WTC11 (cell line): ENCODE results near the gene FOXJ3. TPM values are rescaled to one million over a fixed set of nuclear protein-coding genes. Genes with fewer than 3 reads are reported as not detected.

Experiments
- ATAC-seq: fragments of 200-7000 bp; cut with Tn5 transposase; 2 replicates; pipeline ENCODE4 v1.10.0; 2021; ENCODE audit warnings: mild to moderate bottlenecking, moderate library complexity
- CTCF ChIA-PET: fragments of 300-600 bp; sonication (Branson Sonifier 250); formaldehyde crosslinking; loops from one replicate; lab custom pipeline; 2021; ENCODE audit warnings: antibody characterized with exemption; lab: Charles Lee
- POLR2A ChIA-PET: fragments of 350-600 bp; sonication (Branson Sonifier 250); formaldehyde crosslinking; loops from one replicate; lab custom pipeline; 2021; ENCODE audit warnings: antibody characterized with exemption; lab: Charles Lee
- DNase-seq: peaks from one replicate; pipeline ENCODE4 v3.0.0; 2021; ENCODE audit warnings: low spot score
- H3K27ac Mint-ChIP-seq: 2 replicates; pipeline ENCODE4 v1.8.0; 2021; ENCODE audit warnings: mixed read lengths
- H3K27me3 Mint-ChIP-seq: 2 replicates; pipeline ENCODE4 v1.8.0; 2021; ENCODE audit warnings: low read depth, mild to moderate bottlenecking, moderate library complexity, mixed read lengths
- H3K36me3 Mint-ChIP-seq: 2 replicates; pipeline ENCODE4 v1.8.0; 2021; ENCODE audit warnings: mixed read lengths
- H3K4me1 Mint-ChIP-seq: 2 replicates; pipeline ENCODE4 v1.8.0; 2022; ENCODE audit warnings: mixed read lengths
- H3K4me3 Mint-ChIP-seq: 2 replicates; pipeline ENCODE4 v1.8.0; 2021; ENCODE audit warnings: mild to moderate bottlenecking, moderate library complexity, mixed read lengths
- H3K9me3 Mint-ChIP-seq: 2 replicates; pipeline ENCODE4 v1.8.0; 2021; ENCODE audit warnings: mixed read lengths
- ATF1 ChIP-seq: sonication (generic); formaldehyde crosslinking; IDR thresholded peaks from 2 replicates; pipeline ENCODE4 v1.8.1; 2023; ENCODE audit warnings: mild to moderate bottlenecking, moderate library complexity, missing genetic modification reagents
- FOXP4 ChIP-seq: sonication (generic); formaldehyde crosslinking; IDR thresholded peaks from 2 replicates; pipeline ENCODE4 v1.8.0; 2022; ENCODE audit warnings: mild to moderate bottlenecking, missing genetic modification reagents
- GABPB1 ChIP-seq: sonication (generic); formaldehyde crosslinking; IDR thresholded peaks from 2 replicates; pipeline ENCODE4 v1.8.1; 2023; ENCODE audit warnings: mild to moderate bottlenecking, missing genetic modification reagents
- GRHL2 ChIP-seq: fragments of 250-450 bp; sonication (Bioruptor Pico); IDR thresholded peaks from 2 replicates; pipeline ENCODE4 v1.8.0; 2022; ENCODE audit warnings: mild to moderate bottlenecking, moderate library complexity; ENCODE audit not compliant: insufficient replicate concordance, severe bottlenecking
- IRF2 ChIP-seq: sonication (generic); formaldehyde crosslinking; IDR thresholded peaks from 2 replicates; pipeline ENCODE4 v1.8.0; 2022; ENCODE audit warnings: low read depth, missing genetic modification reagents, borderline replicate concordance
- KAT7 ChIP-seq: sonication (generic); formaldehyde crosslinking; IDR thresholded peaks from 2 replicates; pipeline ENCODE4 v1.8.1; 2023; ENCODE audit warnings: missing genetic modification reagents, mild to moderate bottlenecking, borderline replicate concordance
- SMAD3 ChIP-seq: sonication (generic); formaldehyde crosslinking; IDR thresholded peaks from 2 replicates; pipeline ENCODE4 v1.8.0; 2022; ENCODE audit warnings: missing genetic modification reagents, mild to moderate bottlenecking, borderline replicate concordance
- SMAD4 ChIP-seq: sonication (generic); formaldehyde crosslinking; IDR thresholded peaks from 2 replicates; pipeline ENCODE4 v1.8.0; 2022; ENCODE audit warnings: mild to moderate bottlenecking, missing genetic modification reagents
- SOX15 ChIP-seq: fragments of 250-450 bp; sonication (Bioruptor Pico); IDR thresholded peaks from 2 replicates; pipeline ENCODE4 v1.9.0; 2021; ENCODE audit warnings: mild to moderate bottlenecking
- SP1 ChIP-seq: sonication (generic); formaldehyde crosslinking; conservative IDR thresholded peaks from 2 replicates; pipeline ENCODE4 v1.8.1; 2022; ENCODE audit warnings: missing genetic modification reagents
- TEAD4 ChIP-seq: sonication (generic); formaldehyde crosslinking; IDR thresholded peaks from 2 replicates; pipeline ENCODE4 v1.8.0; 2022; ENCODE audit warnings: mild to moderate bottlenecking, missing genetic modification reagents
- TP53 ChIP-seq: sonication (generic); formaldehyde crosslinking; IDR thresholded peaks from 2 replicates; pipeline ENCODE4 v1.8.1; 2023; ENCODE audit warnings: mild to moderate bottlenecking, missing genetic modification reagents
- ZNF263 ChIP-seq: sonication (generic); formaldehyde crosslinking; IDR thresholded peaks from 2 replicates; pipeline ENCODE4 v1.8.1; 2022; ENCODE audit warnings: low read depth, mild to moderate bottlenecking, moderate library complexity, missing genetic modification reagents
- ZNF281 ChIP-seq: sonication (generic); formaldehyde crosslinking; IDR thresholded peaks from 2 replicates; pipeline ENCODE4 v1.8.0; 2023; ENCODE audit warnings: mild to moderate bottlenecking, missing genetic modification reagents
- ZNF396 ChIP-seq: fragments of 250-450 bp; sonication (Bioruptor Pico); IDR thresholded peaks from 2 replicates; pipeline ENCODE4 v1.8.0; 2021; ENCODE audit warnings: mild to moderate bottlenecking, moderate library complexity, borderline replicate concordance
- ZNF423 ChIP-seq: fragments of 250-450 bp; sonication (Bioruptor Pico); IDR thresholded peaks from 2 replicates; pipeline ENCODE4 v2.1.2; 2022; ENCODE audit warnings: mild to moderate bottlenecking, moderate library complexity
- total RNA-seq: library from RNA; stranded (reverse); gene quantifications from 3 replicates; pipeline ENCODE4 v1.2.3, GENCODE V29; 2021
- TF ChIP-seq, protein P1 (sequence below): sonication (generic); formaldehyde crosslinking; IDR thresholded peaks from 2 replicates; pipeline ENCODE4 v1.8.0; 2022; ENCODE audit warnings: mild to moderate bottlenecking, missing genetic modification reagents
- TF ChIP-seq, protein P2 (sequence below): sonication (generic); formaldehyde crosslinking; IDR thresholded peaks from 2 replicates; pipeline ENCODE4 v1.8.1; 2023; ENCODE audit warnings: mild to moderate bottlenecking, missing genetic modification reagents
- TF ChIP-seq, protein P3 (sequence below): sonication (generic); formaldehyde crosslinking; IDR thresholded peaks from 2 replicates; pipeline ENCODE4 v1.8.0; 2022; ENCODE audit warnings: missing genetic modification reagents

Gene FOXJ3
- total RNA-seq, 1 experiment from 2014 or later, result 43.3 TPM

GRCh38 chr1:42259059-42259738 lies 75.8 kb downstream of the FOXJ3 start (continued):
- TF ChIP-seq FOXP4 (CRISPR knock-in tag), result no peak
- no peak for TF ChIP-seq ZNF263 (CRISPR knock-in tag)
- TF ChIP-seq TEAD4 (CRISPR knock-in tag), result no peak
- TF ChIP-seq GRHL2 (CRISPR knock-in tag), result no peak
- TF ChIP-seq ZNF281 (CRISPR knock-in tag), result no peak
- TF ChIP-seq, protein P1, sequence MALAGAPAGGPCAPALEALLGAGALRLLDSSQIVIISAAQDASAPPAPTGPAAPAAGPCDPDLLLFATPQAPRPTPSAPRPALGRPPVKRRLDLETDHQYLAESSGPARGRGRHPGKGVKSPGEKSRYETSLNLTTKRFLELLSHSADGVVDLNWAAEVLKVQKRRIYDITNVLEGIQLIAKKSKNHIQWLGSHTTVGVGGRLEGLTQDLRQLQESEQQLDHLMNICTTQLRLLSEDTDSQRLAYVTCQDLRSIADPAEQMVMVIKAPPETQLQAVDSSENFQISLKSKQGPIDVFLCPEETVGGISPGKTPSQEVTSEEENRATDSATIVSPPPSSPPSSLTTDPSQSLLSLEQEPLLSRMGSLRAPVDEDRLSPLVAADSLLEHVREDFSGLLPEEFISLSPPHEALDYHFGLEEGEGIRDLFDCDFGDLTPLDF (CRISPR knock-in tag), result no peak

DNA sequence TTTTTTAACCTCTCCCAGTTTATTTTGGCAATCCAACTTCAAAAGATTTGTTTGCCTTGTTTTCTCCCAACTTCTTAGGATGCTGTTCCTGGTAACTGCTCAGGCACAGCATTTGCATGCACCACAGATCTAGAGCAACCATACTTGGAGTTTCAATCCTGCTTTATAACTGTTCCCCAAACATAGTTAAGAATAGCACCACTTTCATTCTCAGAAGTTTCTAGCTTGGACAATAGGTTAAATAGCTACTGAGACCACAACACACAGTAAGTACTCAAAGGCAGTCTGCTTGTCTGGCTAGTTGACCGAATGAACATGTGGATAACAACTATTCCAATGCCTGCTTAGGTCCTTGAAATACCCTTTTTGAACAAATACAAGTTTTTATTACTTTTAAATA lies 76.8 kb downstream of the FOXJ3 start:
- H3K4me1 Mint-ChIP-seq, result peaks cover 8% of the 10 kb centered on the region; the same call in 1 of the 2 replicates
- CTCF ChIA-PET, result no interaction called here
- H3K27ac Mint-ChIP-seq, result no peak overlapping the region; the same call in 1 of the 2 replicates
- POLR2A ChIA-PET, result interaction anchor here (0.6 kb wide), 1 partner anchor 697 kb away, joined by 6 read pairs; no protein-coding TSS in a partner anchor
- TF ChIP-seq KAT7, result no peak
- TF ChIP-seq ATF1 (CRISPR knock-in tag), result no peak
- TF ChIP-seq, protein P2, sequence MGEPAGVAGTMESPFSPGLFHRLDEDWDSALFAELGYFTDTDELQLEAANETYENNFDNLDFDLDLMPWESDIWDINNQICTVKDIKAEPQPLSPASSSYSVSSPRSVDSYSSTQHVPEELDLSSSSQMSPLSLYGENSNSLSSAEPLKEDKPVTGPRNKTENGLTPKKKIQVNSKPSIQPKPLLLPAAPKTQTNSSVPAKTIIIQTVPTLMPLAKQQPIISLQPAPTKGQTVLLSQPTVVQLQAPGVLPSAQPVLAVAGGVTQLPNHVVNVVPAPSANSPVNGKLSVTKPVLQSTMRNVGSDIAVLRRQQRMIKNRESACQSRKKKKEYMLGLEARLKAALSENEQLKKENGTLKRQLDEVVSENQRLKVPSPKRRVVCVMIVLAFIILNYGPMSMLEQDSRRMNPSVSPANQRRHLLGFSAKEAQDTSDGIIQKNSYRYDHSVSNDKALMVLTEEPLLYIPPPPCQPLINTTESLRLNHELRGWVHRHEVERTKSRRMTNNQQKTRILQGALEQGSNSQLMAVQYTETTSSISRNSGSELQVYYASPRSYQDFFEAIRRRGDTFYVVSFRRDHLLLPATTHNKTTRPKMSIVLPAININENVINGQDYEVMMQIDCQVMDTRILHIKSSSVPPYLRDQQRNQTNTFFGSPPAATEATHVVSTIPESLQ (CRISPR knock-in tag), result no peak
- TF ChIP-seq TP53, result no peak
- no peak for TF ChIP-seq SMAD4 (CRISPR knock-in tag)
- TF ChIP-seq, protein P1 (CRISPR knock-in tag), result no peak
- TF ChIP-seq, protein P3, sequence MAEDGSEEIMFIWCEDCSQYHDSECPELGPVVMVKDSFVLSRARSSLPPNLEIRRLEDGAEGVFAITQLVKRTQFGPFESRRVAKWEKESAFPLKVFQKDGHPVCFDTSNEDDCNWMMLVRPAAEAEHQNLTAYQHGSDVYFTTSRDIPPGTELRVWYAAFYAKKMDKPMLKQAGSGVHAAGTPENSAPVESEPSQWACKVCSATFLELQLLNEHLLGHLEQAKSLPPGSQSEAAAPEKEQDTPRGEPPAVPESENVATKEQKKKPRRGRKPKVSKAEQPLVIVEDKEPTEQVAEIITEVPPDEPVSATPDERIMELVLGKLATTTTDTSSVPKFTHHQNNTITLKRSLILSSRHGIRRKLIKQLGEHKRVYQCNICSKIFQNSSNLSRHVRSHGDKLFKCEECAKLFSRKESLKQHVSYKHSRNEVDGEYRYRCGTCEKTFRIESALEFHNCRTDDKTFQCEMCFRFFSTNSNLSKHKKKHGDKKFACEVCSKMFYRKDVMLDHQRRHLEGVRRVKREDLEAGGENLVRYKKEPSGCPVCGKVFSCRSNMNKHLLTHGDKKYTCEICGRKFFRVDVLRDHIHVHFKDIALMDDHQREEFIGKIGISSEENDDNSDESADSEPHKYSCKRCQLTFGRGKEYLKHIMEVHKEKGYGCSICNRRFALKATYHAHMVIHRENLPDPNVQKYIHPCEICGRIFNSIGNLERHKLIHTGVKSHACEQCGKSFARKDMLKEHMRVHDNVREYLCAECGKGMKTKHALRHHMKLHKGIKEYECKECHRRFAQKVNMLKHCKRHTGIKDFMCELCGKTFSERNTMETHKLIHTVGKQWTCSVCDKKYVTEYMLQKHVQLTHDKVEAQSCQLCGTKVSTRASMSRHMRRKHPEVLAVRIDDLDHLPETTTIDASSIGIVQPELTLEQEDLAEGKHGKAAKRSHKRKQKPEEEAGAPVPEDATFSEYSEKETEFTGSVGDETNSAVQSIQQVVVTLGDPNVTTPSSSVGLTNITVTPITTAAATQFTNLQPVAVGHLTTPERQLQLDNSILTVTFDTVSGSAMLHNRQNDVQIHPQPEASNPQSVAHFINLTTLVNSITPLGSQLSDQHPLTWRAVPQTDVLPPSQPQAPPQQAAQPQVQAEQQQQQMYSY (CRISPR knock-in tag), result no peak
- no peak for TF ChIP-seq ZNF423 (CRISPR knock-in tag)
- TF ChIP-seq IRF2, result no peak
- no peak for TF ChIP-seq GABPB1 (CRISPR knock-in tag)
- no peak for TF ChIP-seq SP1 (CRISPR knock-in tag)
- no peak for TF ChIP-seq ZNF396 (CRISPR knock-in tag)
- TF ChIP-seq SOX15 (CRISPR knock-in tag), result no peak
- no peak for TF ChIP-seq SMAD3 (CRISPR knock-in tag)
- no peaks in the 10 kb centered on the region for H3K27me3 Mint-ChIP-seq
- ATAC-seq (no peak), DNase-seq (no peak)
- H3K36me3 Mint-ChIP-seq, result peaks cover 3% of the 10 kb centered on the region; the same call in 1 of the 2 replicates
- no peak overlapping the region for H3K4me3 Mint-ChIP-seq
- H3K9me3 Mint-ChIP-seq, result peaks cover 7% of the 10 kb centered on the region
